Transverse colon (tissue), 4 donors: ENCODE results near the gene VPS52.

Experiments
- EP300 ChIP-seq: sonication (generic); formaldehyde crosslinking; IDR thresholded peaks from one replicate; pipeline ENCODE4 v1.6.1; 2017; ENCODE audit warnings: antibody characterized with exemption, low read depth
- POLR2A ChIP-seq: fragments of 450-650 bp; IDR thresholded peaks from one replicate; pipeline ENCODE4 v1.6.1; 2016; ENCODE audit warnings: antibody characterized with exemption, mild to moderate bottlenecking, moderate library complexity
- POLR2AphosphoS5 ChIP-seq, 3 donors: sonication (generic); formaldehyde crosslinking; IDR thresholded peaks; one replicate each; pipeline ENCODE4 v1.6.1; 2016; ENCODE audit warnings: antibody characterized with exemption in 3 of 3
- TF ChIP-seq, protein P1 (sequence below), 5 experiments: fragments of 200-600 bp in 3 of 5; fragments of 450-650 bp in 2 of 5; sonication (generic) in 3 of 5; IDR thresholded peaks; 1 replicate in 2 of 5; 2 replicates in 3 of 5; pipeline ENCODE4 v1.5.1; 2016 to 2017; ENCODE audit warnings: antibody characterized with exemption in 5 of 5, inconsistent platforms in 3 of 5, mild to moderate bottlenecking in 2 of 5, moderate library complexity in 1 of 5

DNA sequence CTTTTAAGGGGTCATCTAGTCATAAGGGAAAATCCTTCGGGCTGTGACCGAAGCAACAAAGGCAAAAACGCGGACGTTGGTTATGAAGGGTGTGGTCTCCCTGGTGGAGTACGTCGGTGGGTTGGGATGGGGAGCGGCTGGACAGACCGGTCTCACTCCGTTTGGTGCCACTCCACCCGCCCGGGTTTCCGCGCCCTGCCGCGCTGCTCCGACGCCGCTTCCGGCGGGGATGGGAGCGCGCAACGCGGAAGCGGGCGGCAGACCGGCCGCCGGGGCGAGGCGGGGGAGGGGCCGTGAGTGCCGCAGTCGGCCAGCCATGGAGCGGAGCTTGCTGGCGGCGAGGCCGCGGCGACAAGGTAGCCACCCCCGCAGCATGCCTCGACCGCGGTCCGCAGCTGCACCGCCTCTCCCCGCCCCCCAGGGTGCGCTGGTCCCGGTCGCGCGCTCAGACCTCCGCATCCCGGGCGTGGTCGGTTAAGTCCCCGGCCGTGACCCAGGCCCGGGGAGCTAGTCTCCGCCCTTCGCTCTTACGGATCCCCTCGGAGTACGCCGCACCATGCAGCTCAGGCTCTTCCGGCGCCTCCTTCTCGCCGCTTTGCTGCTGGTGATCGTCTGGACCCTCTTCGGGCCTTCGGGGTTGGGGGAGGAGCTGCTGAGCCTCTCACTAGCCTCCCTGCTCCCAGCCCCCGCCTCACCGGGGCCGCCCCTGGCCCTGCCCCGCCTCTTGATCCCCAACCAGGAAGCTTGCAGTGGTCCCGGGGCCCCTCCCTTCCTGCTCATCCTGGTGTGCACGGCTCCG lies 5.4 kb upstream of the VPS52 start, which contains the start of gene B3GALT4:
- TF ChIP-seq POLR2A: peak; percentile 81
- no peak for TF ChIP-seq EP300
- TF ChIP-seq, protein P1, sequence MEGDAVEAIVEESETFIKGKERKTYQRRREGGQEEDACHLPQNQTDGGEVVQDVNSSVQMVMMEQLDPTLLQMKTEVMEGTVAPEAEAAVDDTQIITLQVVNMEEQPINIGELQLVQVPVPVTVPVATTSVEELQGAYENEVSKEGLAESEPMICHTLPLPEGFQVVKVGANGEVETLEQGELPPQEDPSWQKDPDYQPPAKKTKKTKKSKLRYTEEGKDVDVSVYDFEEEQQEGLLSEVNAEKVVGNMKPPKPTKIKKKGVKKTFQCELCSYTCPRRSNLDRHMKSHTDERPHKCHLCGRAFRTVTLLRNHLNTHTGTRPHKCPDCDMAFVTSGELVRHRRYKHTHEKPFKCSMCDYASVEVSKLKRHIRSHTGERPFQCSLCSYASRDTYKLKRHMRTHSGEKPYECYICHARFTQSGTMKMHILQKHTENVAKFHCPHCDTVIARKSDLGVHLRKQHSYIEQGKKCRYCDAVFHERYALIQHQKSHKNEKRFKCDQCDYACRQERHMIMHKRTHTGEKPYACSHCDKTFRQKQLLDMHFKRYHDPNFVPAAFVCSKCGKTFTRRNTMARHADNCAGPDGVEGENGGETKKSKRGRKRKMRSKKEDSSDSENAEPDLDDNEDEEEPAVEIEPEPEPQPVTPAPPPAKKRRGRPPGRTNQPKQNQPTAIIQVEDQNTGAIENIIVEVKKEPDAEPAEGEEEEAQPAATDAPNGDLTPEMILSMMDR (IDR thresholded peaks at IDR 0.05): peak; percentile 38 to 73 (median 52)
- peak; percentile 45 to 91 (median 89) for TF ChIP-seq POLR2AphosphoS5 (IDR thresholded peaks at IDR 0.05)
